LNCaP clone FGC (cell line): ENCODE results near the gene PRDM16.

Experiments
- DNase-seq: peaks from one replicate; pipeline ENCODE4 v3.0.0-alpha.2; 2011; ENCODE audit warnings: low read depth
- H3K4me3 ChIP-seq: 2 replicates; pipeline ENCODE4 v1.5.1; 2011; ENCODE audit warnings: mild to moderate bottlenecking, low read depth, low read length, control low read depth
- CTCF ChIP-seq: IDR thresholded peaks from 2 replicates; pipeline ENCODE4 v1.5.1; 2012; ENCODE audit warnings: mild to moderate bottlenecking; ENCODE audit not compliant: control insufficient read depth, insufficient read depth; ENCODE audit errors: extremely low read depth

Gene PRDM16

GRCh38 chr1:3211582-3212375 is 142.8 kb downstream of the PRDM16 start:
- no peak for DNase-seq
- no peak for TF ChIP-seq CTCF
- no peak overlapping the region for H3K4me3 ChIP-seq

- DNase-seq = no peak
- TF ChIP-seq CTCF = no peak
- H3K4me3 ChIP-seq = no peak overlapping the region
Measured at GRCh38 chr1:3212453-3213355, 143.7 kb downstream of the PRDM16 start.

GRCh38 chr1:3213730-3214129 is 144.7 kb downstream of the PRDM16 start:
- DNase-seq = no peak
- no peak for TF ChIP-seq CTCF
- no peak overlapping the region for H3K4me3 ChIP-seq

GRCh38 chr1:3215198-3216014 is 146.4 kb downstream of the PRDM16 start:
- no peak overlapping the region for H3K4me3 ChIP-seq
- no peak for TF ChIP-seq CTCF
- no peak for DNase-seq

GRCh38 chr1:3216015-3216391 is 147.0 kb downstream of the PRDM16 start:
- DNase-seq = no peak
- H3K4me3 ChIP-seq = no peak overlapping the region
- TF ChIP-seq CTCF = no peak

GRCh38 chr1:3217181-3217641 is 148.2 kb downstream of the PRDM16 start:
- H3K4me3 ChIP-seq = no peak overlapping the region
- no peak for DNase-seq
- no peak for TF ChIP-seq CTCF
